Effector memory CD8-positive, alpha-beta T cell (primary cell): ENCODE data around the gene KY.
A peak's percentile ranks its signal among the peaks of the same experiment; 100 is the strongest.
"Not testable (repeated sequence)": the region's sequence is repeated elsewhere in the genome, so short reads cannot be mapped to it uniquely, and the experiment has no call there.

Source experiments
- ATAC-seq: fragments of 150-1000 bp; cut with Tn5 transposase; replicated peaks from 2 replicates; pipeline ENCODE4 v1.10.0; 2021; ENCODE audit warnings: mild to moderate bottlenecking, moderate library complexity
- DNase-seq, 3 experiments: peaks; one replicate each; pipeline ENCODE4 v3.0.0; 2021
- H3K27ac Mint-ChIP-seq, 2 donors: one replicate each; pipeline ENCODE4 v1.8.0; 2022; ENCODE audit warnings: mild to moderate bottlenecking in 2 of 2, mixed read lengths in 2 of 2, moderate library complexity in 2 of 2
- H3K27me3 Mint-ChIP-seq, 2 donors: one replicate each; pipeline ENCODE4 v1.8.0; 2022; ENCODE audit warnings: mixed read lengths in 2 of 2
- H3K36me3 Mint-ChIP-seq: one replicate; pipeline ENCODE4 v1.8.0; 2022; ENCODE audit warnings: mild to moderate bottlenecking, moderate library complexity, mixed read lengths; ENCODE audit not compliant: insufficient read depth
- H3K4me1 Mint-ChIP-seq, 2 donors: one replicate each; pipeline ENCODE4 v1.8.0; 2022; ENCODE audit warnings: low read depth in 2 of 2, mixed read lengths in 2 of 2
- H3K4me3 Mint-ChIP-seq, 2 donors: one replicate each; pipeline ENCODE4 v1.8.0; 2022; ENCODE audit warnings: mild to moderate bottlenecking in 2 of 2, mixed read lengths in 2 of 2, moderate library complexity in 2 of 2
- H3K9me3 Mint-ChIP-seq, 2 donors: one replicate each; pipeline ENCODE4 v1.8.0; 2022; ENCODE audit warnings: mixed read lengths in 2 of 2

The KY gene

DNA sequence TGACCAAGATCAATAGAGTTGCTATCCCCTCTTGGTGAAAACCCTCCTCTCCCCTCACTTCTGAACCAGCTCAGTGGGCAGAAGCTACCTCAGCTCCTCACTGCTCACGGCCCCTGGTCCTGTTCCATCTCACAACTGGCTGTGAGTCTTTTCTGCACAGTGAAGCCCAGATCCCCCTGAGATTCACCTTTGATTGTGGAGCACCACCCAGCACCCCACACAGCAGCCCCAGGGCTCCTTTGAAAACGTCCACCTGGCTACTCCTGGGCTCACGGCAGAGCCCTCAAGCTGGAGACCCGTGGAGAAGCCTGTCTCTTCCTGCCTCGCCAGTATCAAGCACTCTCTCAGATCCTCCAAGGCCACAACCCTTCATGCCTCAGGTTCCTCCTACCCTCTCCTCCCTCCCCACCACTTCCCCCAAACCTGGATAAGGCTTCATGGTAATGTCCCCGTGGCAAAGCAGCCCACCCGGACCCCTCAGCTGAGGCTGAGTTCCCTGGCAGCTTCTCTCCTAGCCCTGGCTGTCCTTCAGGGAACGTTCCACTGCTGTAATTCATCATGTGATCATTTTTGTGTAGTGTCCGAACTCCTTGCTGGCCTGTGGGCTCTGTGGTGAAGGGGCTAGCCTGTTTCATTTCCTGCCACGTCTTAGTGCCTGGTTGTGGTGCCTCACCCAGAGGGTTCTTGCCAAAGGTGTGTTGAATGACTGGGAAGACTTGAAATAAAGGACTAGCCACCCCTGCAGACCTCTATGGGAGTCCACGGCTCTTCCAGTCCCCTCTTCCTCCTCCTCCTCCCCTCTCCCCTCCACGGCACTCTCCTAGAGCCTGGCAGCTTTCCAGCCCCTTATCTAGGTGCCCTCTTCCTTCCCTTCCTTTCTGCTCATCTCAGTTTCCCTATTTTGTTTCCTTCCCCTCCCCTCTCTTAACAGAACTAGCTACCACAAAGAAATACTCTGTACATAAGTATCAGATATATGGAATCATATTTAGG is 44.5 kb downstream of the KY start:
- H3K9me3 Mint-ChIP-seq, result no peaks in the 10 kb centered on the region
- no peak overlapping the region for H3K27ac Mint-ChIP-seq
- H3K27me3 Mint-ChIP-seq, result peaks cover 35 to 59% of the 10 kb centered on the region in 2 donors
- no peak for ATAC-seq
- peaks cover 0 to 4% of the 10 kb centered on the region in 2 donors for H3K4me1 Mint-ChIP-seq
- peaks cover 2% of the 10 kb centered on the region for H3K36me3 Mint-ChIP-seq
- no peak overlapping the region for H3K4me3 Mint-ChIP-seq
- no peak for DNase-seq

DNA sequence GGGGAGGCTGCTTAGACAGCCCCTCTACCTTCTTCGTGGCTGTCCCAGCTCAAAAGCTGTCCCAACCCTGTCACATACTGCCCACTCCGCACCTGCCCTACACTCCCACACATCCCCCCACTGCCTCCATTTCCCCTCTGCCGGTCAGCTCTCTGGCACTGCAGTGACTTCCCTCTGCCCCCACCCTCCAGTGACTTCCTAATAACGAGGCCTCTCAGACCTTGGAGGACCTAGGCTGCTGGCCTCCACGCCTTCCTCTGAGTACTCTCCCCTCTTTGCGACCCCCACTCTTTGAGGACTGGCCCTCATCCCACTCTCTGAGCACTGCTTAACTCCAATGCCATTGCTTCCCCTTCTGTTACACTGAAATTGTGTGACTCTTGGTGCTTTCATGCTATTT is 45.3 kb downstream of the KY start:
- Mint-ChIP-seq H3K27ac (no peak overlapping the region), H3K27me3 (peaks cover 30 to 59% of the 10 kb centered on the region in 2 donors), H3K36me3 (peaks cover 2% of the 10 kb centered on the region), H3K4me3 (no peak overlapping the region), H3K9me3 (no peaks in the 10 kb centered on the region), H3K4me1 (peaks cover 4 to 9% of the 10 kb centered on the region in 2 donors)
- ATAC-seq (no peak), DNase-seq (no peak)

DNA sequence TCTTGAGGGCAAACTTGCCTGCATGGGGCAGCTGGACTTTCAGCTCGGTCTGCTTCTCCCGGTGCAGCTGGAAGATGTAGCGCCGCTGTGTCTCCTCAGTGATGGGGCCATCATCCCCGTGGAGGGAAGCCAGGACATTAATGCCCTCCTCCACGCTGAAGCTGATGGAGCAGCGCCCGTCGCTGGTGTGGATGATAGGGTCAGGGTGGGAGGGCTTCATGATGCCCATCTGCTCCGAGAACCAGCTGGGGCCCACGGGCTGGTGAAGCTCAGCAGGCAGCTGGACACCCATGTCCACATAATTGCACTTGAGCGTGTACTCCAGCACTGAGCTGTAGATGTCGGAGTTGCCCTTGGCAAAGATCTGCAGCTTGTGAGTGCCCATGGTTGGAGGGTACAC is 46.9 kb downstream of the KY start:
- H3K27ac Mint-ChIP-seq, result no peak overlapping the region
- H3K4me1 Mint-ChIP-seq, result peaks cover 4 to 10% of the 10 kb centered on the region in 2 donors

DNA sequence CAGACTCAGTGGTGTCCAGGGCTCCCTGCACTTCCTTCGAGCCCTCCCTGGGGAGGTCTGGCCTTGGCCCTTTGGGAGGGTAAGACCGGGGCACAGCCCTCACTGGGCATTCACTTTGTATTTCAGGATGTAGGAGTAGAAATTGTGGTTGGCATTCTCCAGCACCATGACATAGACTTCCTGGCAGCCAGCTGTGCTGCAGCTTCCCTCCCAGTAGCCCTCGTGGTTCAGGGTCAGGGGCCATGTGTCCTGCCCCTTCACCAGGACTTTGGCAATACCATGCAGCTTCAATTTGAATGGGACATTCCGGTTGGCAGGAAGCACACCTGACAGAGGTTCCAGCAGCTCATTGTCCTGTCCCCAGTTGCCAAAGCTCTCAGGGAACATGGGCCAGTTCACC is 47.3 kb downstream of the KY start:
- Mint-ChIP-seq H3K4me1 (peaks cover 4 to 11% of the 10 kb centered on the region in 2 donors), H3K27ac (no peak overlapping the region), H3K9me3 (no peaks in the 10 kb centered on the region), H3K27me3 (peaks cover 20 to 46% of the 10 kb centered on the region in 2 donors), H3K36me3 (peaks cover 2% of the 10 kb centered on the region), H3K4me3 (no peak overlapping the region)
- ATAC-seq (no peak), DNase-seq (no peak)

More for the DNA sequence above, 46.9 kb downstream of the KY start:
- ATAC-seq, result no peak
- H3K9me3 Mint-ChIP-seq, result no peaks in the 10 kb centered on the region
- H3K36me3 Mint-ChIP-seq, result peaks cover 2% of the 10 kb centered on the region
- peaks cover 22 to 47% of the 10 kb centered on the region in 2 donors for H3K27me3 Mint-ChIP-seq
- no peak for DNase-seq
- H3K4me3 Mint-ChIP-seq, result no peak overlapping the region

DNA sequence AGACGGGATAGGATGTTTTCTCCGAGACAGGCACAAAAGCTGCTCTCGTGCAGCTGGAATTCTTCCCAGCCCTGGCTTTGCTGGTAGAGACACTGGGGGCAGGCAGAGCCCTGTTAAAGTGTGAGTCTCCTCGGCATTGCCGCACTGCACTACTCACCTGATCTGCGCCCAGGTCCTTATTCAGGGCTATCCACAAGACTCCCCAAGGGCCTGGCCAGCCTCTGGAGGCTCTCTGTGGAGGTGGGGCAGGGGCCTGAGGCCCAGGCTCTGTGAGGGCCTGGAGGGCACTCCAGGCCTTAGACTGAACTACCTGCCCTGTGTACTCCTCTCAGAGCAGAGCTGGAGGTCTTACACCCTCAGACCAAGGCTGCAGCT is 48.4 kb downstream of the KY start:
- ATAC-seq (no peak), DNase-seq (no peak)
- peaks cover 4 to 11% of the 10 kb centered on the region in 2 donors for H3K4me1 Mint-ChIP-seq
- peaks cover 2% of the 10 kb centered on the region for H3K36me3 Mint-ChIP-seq
- peaks cover 21 to 49% of the 10 kb centered on the region in 2 donors for H3K27me3 Mint-ChIP-seq
- H3K9me3 Mint-ChIP-seq, result no peaks in the 10 kb centered on the region
- H3K4me3 Mint-ChIP-seq, result no peak overlapping the region
- no peak overlapping the region for H3K27ac Mint-ChIP-seq

DNA sequence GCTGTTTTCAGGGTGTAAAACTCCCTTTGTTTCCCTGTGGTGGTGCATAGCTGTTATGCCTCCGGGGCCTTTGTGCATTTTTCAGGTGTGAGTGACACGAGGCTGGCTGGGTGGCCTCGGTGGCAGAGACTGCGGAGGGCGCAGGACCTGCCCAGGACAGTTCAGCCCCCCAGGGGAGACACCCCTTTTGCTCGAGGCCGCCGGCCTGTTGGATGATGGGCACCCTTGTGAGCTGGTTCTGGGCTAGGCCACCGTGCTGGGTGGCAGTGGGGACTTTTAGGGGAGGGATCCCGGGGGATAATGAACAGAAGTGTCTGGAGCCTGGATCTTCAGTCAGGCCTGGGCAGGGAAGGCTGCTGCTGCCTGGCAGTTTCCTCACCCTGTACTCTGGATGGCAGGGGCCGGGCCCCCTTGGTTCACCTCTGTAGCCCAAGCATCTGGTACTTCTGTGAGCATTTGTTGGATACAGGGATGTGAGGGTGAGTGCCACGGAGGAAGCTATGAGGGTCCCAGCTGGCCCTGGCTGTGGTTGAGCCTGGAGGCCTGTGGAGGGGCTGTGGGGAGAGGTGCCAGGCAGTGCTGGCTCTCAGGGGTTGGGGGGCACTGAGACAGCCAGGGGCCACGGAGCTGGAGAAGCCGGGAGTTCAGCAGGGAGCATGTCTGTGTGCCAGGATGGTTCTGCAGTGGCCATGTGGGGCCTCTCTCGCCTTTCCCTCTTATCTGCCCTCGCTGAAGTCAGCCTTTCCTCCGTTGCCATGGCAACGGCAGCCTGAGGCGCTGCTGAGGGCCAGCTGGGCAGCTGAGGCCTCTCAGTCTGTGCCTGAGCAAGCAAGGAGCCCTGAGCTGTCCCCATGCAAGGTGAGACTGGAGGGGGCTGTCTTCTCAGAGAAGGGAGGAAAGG is 49.0 kb downstream of the KY start:
- Mint-ChIP-seq H3K27ac (no peak overlapping the region), H3K4me1 (peaks cover 4 to 11% of the 10 kb centered on the region in 2 donors), H3K4me3 (no peak overlapping the region), H3K36me3 (peaks cover 2% of the 10 kb centered on the region), H3K9me3 (no peaks in the 10 kb centered on the region), H3K27me3 (peaks cover 16 to 53% of the 10 kb centered on the region in 2 donors)
- no peak for DNase-seq
- ATAC-seq, result no peak

DNA sequence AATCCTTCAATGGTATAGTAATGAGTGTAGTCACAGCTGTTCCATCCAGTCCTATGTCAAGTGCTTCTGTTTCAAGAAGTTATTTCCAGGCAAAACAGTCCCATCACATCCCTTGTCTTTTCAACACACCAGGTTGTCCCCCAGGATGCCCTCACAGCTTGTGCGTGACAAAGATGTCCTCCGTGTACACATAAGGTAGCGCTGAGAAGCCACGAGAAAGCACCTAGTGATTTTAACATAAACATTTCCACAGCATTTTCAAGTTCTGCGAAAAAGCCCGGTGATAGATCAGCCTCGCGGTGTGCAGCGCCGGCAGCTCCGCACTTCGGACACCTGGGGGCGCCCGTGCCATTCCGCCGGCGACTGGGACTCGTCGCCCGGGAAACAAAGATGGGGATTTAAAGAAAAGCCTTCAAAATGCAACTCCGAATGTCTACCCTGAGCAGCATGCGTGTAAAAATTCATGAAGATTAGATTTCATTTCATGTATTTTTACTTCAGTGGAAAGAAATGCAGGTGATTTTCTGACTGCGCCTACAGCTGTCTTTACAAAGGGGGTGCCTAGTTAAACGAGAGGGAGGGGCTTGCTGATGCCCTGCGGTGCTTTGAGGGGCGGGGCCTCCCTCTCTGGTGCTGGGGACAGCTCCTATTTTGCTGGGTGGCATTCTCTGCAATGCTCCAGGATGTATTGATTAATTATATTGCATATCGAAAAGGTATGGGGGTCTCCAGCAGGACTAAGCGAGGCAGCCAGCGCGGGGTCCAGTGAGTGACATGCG is 49.9 kb downstream of the KY start:
- Mint-ChIP-seq H3K9me3 (no peaks in the 10 kb centered on the region), H3K27me3 (peaks cover 10 to 49% of the 10 kb centered on the region in 2 donors), H3K4me1 (peaks cover 4 to 7% of the 10 kb centered on the region in 2 donors), H3K4me3 (peak overlapping the region in 1 of 2 donors; percentile 18), H3K27ac (no peak overlapping the region), H3K36me3 (peaks cover 2% of the 10 kb centered on the region)
- ATAC-seq (peak; percentile 46), DNase-seq (peak; percentile 11 to 43 (median 24))

DNA sequence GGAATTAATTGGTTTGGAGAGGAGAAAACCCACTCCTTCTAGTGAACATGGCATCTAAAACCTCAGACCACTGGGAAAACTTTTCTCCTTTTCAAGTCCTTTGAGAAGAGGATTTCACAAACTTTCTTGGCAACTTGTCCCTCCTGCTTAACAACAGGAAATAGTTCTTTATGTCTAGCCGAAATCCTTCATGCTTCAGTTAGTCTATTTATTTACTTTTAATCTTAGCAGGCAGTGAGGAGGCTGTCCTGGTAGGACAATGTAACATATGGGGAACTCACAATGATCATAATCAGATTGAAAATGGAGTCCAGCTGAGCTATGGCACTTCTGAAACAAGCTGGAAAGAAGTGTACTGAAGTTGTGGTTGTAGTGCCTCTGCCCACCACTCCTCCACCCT is 50.6 kb downstream of the KY start:
- peaks cover 2% of the 10 kb centered on the region for H3K36me3 Mint-ChIP-seq
- no peak overlapping the region for H3K4me3 Mint-ChIP-seq
- peaks cover 4 to 7% of the 10 kb centered on the region in 2 donors for H3K4me1 Mint-ChIP-seq
- DNase-seq (no peak), ATAC-seq (no peak)
- peaks cover 6 to 42% of the 10 kb centered on the region in 2 donors for H3K27me3 Mint-ChIP-seq
- no peak overlapping the region for H3K27ac Mint-ChIP-seq
- H3K9me3 Mint-ChIP-seq, result no peaks in the 10 kb centered on the region

DNA sequence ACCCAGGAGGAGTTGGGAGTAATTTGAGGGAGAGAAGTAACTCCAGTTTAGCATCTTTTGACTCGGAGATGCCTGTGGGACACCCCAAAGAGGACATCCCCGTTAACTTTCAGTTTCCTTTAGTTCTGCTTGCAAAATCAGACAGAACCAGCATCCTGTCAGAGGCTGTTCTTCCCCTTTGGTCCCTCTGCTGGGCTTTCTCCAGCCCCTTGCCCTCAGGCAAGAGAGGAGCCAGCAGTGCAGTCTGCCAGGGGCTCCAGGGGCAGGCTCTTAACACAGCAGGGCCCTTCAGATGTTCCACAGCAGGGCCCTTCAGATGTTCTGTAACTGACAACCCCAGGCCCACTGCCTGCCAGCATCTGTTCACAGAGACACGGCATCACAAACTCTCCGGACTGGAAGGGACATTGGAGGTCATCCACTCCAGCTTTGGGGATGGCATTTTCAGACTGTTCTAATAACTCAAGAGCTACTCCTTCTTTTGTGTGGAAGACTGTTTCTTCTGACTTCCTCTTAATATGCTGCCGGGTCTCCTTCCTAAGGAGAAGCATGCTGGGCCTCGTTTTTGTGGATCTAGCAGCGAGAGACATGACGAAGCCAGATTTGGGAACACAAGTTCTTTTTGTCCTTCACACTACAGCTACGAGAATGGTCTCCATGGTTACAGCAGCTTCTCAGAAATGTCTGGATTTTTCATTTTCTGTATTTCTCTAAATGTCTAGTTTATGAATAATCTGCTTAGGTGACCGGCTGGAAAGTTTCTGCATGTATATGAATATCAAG is 51.9 kb downstream of the KY start:
- Mint-ChIP-seq H3K27me3 (peaks cover 6 to 51% of the 10 kb centered on the region in 2 donors), H3K9me3 (no peaks in the 10 kb centered on the region)
- no peak for ATAC-seq

DNA sequence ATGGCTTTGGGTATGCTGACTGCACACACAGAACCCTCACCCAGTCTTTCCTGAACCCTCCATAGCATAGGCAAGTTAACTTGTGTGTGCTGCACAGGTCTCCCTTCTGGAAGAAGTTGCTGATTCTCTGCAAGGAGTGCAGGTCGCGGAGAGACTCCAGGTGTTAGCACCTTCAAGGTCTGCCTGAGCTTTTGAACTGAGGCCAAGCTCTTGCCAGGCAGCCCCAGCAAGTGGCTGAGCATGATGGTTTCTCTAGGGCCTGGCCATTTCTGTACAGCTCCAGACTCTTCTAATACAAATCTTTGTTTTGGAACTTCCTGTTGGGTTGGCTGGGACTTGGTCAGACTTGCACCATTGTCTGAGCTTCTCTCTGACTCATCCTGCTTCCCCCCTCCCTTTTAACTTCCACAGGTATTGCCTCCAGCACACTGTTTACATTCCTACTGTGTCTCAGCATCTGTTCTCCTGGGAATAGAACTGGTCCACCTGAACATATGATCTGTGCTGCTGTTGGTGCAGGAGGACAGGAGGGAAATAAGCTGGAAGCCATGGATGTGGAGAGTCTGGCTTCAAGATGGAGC is 53.3 kb downstream of the KY start:
- Mint-ChIP-seq H3K27me3 (peaks cover 6 to 58% of the 10 kb centered on the region in 2 donors), H3K9me3 (no peaks in the 10 kb centered on the region), H3K27ac (no peak overlapping the region), H3K36me3 (no peaks in the 10 kb centered on the region), H3K4me3 (no peak overlapping the region), H3K4me1 (peaks cover 4 to 7% of the 10 kb centered on the region in 2 donors)
- DNase-seq (no peak), ATAC-seq (no peak)

More for the DNA sequence above, 51.9 kb downstream of the KY start:
- Mint-ChIP-seq H3K4me1 (peaks cover 4 to 7% of the 10 kb centered on the region in 2 donors), H3K36me3 (peaks cover 2% of the 10 kb centered on the region), H3K4me3 (no peak overlapping the region), H3K27ac (no peak overlapping the region)
- no peak for DNase-seq

DNA sequence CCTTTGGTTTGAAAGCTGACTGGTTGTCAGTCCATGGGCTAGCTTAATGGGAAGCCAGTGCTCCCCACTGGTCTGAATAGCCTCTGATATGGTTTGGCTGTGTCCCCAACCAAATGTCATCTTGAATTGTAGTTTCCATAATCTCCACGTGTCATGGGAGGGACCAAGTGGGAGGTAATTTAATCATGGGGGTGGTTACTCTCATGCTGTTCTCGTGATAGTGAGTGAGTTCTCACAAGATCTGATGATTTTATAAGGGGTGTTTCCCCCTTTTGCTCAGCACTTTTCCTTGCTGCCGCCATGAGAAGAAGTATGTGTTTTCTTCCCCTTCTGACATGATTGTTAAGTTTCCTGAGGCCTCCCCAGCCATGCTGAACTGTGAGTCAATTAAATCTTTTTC is 55.8 kb downstream of the KY start:
- not testable (repeated sequence) for H3K36me3 Mint-ChIP-seq

DNA sequence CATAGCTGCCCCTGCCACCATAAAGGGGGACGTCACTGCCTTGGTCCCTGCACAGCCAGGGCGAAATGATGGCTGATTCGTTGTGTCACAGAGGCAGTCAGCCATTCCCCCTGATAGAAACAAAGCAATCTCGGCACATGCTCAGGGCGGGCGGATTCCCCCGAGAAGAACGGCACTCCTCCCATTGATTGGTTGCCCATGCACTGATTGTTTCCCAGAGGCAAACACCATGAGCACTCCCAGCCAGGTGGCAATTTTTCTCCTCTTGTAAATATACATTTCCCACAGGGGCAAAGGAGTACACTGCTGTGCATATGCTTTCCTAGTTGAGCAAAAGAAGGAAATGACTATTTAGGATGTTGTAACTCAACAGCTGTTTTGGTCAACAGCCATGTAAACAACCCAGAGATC is 56.5 kb downstream of the KY start:
- DNase-seq, result no peak
- Mint-ChIP-seq H3K4me3 (no peak overlapping the region), H3K27ac (no peak overlapping the region)

More for the DNA sequence above, 55.8 kb downstream of the KY start:
- ATAC-seq, H3K4me1 Mint-ChIP-seq, DNase-seq, H3K4me3 Mint-ChIP-seq, H3K9me3 Mint-ChIP-seq, H3K27ac Mint-ChIP-seq: not testable (repeated sequence)
- H3K27me3 Mint-ChIP-seq, result peaks cover 15 to 49% of the 10 kb centered on the region in 2 donors

More for the DNA sequence above, 56.5 kb downstream of the KY start:
- Mint-ChIP-seq H3K36me3 (no peaks in the 10 kb centered on the region), H3K9me3 (no peaks in the 10 kb centered on the region), H3K4me1 (peaks cover 0 to 1% of the 10 kb centered on the region in 2 donors), H3K27me3 (peaks cover 15 to 49% of the 10 kb centered on the region in 2 donors)
- no peak for ATAC-seq
